ENCODE data around the gene NXNL1. TPM values are rescaled to one million over a fixed set of nuclear protein-coding genes. Genes with fewer than 3 reads are reported as not detected.

NXNL1 gene
- total RNA-seq, 1 experiment from 2014 or later: not detected

DNA sequence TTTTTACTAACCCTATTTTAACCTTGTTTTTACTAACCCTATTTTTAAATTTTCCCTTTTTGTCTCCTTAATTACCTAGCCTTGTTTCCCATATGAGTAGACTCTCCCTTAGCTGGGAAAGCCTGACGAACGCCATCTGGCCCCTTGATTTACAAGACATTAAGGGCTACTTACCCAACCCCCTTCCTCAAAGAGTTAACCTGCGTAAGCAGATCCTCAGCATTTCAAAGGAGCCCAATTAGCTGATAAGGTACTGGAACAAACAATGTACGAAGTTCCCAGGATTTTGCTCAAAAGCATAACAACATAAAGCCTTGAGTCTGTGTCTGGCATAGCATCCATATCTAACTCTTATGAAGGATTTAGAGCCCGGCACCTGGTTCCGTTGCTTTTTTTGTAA, 45.6 kb downstream of the NXNL1 start:
- H3K4me3 Mint-ChIP-seq (ENCODE audit: unreplicated experiment): no peak overlapping the region
- no peaks in the 10 kb centered on the region for H3K27me3 Mint-ChIP-seq (ENCODE audit: insufficient read depth, unreplicated experiment)
- H3K27ac Mint-ChIP-seq (ENCODE audit: low read depth, unreplicated experiment): no peak overlapping the region
- no TSS peak for BruUV-seq (replicated peaks)
- intact Hi-C loops (cut with micrococcal nuclease): no loop called here
- peaks cover 33% of the 10 kb centered on the region for H3K36me3 Mint-ChIP-seq (ENCODE audit: insufficient read depth, unreplicated experiment)
- TF ChIP-seq, protein P1, sequence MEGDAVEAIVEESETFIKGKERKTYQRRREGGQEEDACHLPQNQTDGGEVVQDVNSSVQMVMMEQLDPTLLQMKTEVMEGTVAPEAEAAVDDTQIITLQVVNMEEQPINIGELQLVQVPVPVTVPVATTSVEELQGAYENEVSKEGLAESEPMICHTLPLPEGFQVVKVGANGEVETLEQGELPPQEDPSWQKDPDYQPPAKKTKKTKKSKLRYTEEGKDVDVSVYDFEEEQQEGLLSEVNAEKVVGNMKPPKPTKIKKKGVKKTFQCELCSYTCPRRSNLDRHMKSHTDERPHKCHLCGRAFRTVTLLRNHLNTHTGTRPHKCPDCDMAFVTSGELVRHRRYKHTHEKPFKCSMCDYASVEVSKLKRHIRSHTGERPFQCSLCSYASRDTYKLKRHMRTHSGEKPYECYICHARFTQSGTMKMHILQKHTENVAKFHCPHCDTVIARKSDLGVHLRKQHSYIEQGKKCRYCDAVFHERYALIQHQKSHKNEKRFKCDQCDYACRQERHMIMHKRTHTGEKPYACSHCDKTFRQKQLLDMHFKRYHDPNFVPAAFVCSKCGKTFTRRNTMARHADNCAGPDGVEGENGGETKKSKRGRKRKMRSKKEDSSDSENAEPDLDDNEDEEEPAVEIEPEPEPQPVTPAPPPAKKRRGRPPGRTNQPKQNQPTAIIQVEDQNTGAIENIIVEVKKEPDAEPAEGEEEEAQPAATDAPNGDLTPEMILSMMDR (IDR thresholded peaks at IDR 0.05; ENCODE audit: unreplicated experiment): no peak
- ChIA-PET CTCF (interaction anchor here (1.2 kb wide), 1 partner anchor 66 kb away, joined by 4 read pairs; no protein-coding TSS in a partner anchor), POLR2A (interaction anchor here (1.2 kb wide), 1 partner anchor 444 kb away, joined by 3 read pairs; no protein-coding TSS in a partner anchor)
- no peak for DNase-seq (ENCODE audit: unreplicated experiment)
- peaks cover 10% of the 10 kb centered on the region for H3K4me1 Mint-ChIP-seq (ENCODE audit: insufficient read depth, unreplicated experiment)
- no peaks in the 10 kb centered on the region for H3K9me3 Mint-ChIP-seq (ENCODE audit: unreplicated experiment)

DNA sequence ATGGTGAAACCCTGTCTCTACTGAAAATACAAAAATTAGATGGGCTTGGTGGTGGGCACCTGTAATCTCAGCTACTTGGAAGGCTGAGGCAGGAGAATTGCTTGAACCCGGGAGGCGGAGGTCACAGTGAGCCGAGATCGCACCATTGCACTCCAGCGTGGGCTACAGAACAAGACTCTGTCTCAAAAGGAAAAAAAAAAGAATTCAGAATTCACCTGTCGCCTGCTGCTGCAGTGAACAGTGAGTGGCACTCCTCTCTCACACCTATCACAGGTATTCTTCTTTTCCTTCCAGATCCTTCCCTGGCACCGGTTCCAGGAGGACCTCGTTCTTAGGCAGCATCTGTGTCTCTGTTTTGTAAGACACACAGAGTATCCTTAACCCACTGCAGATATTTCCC, 46.6 kb downstream of the NXNL1 start:
- ChIA-PET CTCF (no interaction called here), POLR2A (no interaction called here)
- intact Hi-C loops (cut with micrococcal nuclease): no loop called here
- TF ChIP-seq, protein P1 (IDR thresholded peaks at IDR 0.05; ENCODE audit: unreplicated experiment): no peak
- peaks cover 5% of the 10 kb centered on the region for H3K4me1 Mint-ChIP-seq (ENCODE audit: insufficient read depth, unreplicated experiment)
- no peak for DNase-seq (ENCODE audit: unreplicated experiment)
- peaks cover 33% of the 10 kb centered on the region for H3K36me3 Mint-ChIP-seq (ENCODE audit: insufficient read depth, unreplicated experiment)
- no peaks in the 10 kb centered on the region for H3K27me3 Mint-ChIP-seq (ENCODE audit: insufficient read depth, unreplicated experiment)
- H3K9me3 Mint-ChIP-seq (ENCODE audit: unreplicated experiment): no peaks in the 10 kb centered on the region
- BruUV-seq (replicated peaks): no TSS peak
- H3K4me3 Mint-ChIP-seq (ENCODE audit: unreplicated experiment): no peak overlapping the region
- no peak overlapping the region for H3K27ac Mint-ChIP-seq (ENCODE audit: low read depth, unreplicated experiment)

DNA sequence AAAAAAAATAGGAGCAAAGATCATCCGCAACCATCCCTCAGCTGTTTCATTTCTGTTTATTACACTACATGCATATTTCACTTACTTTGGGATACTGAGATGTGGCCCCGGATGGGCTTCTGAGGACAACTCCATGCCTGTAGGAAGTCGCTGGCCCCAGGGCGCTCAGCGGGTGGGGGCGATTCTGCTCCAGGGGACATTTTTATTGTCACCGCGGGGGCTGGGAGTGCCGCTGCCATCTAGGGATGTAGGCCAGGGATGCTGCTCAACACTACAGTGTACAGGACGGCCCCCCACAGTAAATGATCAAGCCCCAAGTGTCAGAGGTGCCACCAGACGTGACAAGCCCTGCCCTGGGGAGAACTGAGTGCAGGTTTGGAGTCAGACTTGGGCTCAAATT, 48.9 kb downstream of the NXNL1 start:
- POLR2A ChIA-PET: no interaction called here

DNA sequence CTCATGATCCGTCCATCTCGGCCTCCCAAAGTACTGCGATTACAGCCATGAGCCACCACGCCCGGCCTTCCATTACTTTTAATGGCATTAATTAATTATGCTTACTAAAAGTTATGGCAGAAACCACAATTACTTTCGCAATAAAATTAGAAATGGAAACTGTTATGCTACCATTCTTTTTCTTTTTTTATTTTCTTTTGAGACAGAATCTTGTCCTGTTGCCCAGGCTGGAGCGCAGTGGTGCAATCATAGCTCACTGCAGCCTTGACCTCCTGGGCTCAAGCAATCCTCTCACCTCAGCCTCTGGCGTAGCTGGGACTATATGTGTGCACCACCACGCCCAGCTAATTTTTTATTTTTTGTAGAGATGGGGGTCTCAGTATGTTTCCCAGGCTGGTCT, 50.7 kb downstream of the NXNL1 start:
- Mint-ChIP-seq H3K4me1 (ENCODE audit: insufficient read depth, unreplicated experiment) (peaks cover 9% of the 10 kb centered on the region), H3K36me3 (ENCODE audit: insufficient read depth, unreplicated experiment) (peaks cover 22% of the 10 kb centered on the region), H3K9me3 (ENCODE audit: unreplicated experiment) (no peaks in the 10 kb centered on the region), H3K27ac (ENCODE audit: low read depth, unreplicated experiment) (no peak overlapping the region), H3K27me3 (ENCODE audit: insufficient read depth, unreplicated experiment) (no peaks in the 10 kb centered on the region), H3K4me3 (ENCODE audit: unreplicated experiment) (no peak overlapping the region)
- ChIA-PET CTCF (interaction anchor here (0.5 to 0.9 kb wide), 2 partner anchors 16 to 128 kb away, joined by 3 read pairs; partner anchors contain the start of gene CCDC194), POLR2A (interaction anchor here (1.1 kb wide), 1 partner anchor 10 kb away, joined by 3 read pairs; the partner anchor contains the start of gene MVB12A)
- no TSS peak for BruUV-seq (replicated peaks)
- no peak for DNase-seq (ENCODE audit: unreplicated experiment)
- TF ChIP-seq, protein P1 (IDR thresholded peaks at IDR 0.05; ENCODE audit: unreplicated experiment): no peak
- intact Hi-C loops (cut with micrococcal nuclease): no loop called here

More for the DNA sequence above, 48.9 kb downstream of the NXNL1 start:
- Mint-ChIP-seq H3K36me3 (ENCODE audit: insufficient read depth, unreplicated experiment) (peaks cover 33% of the 10 kb centered on the region), H3K27ac (ENCODE audit: low read depth, unreplicated experiment) (no peak overlapping the region), H3K27me3 (ENCODE audit: insufficient read depth, unreplicated experiment) (no peaks in the 10 kb centered on the region), H3K4me3 (ENCODE audit: unreplicated experiment) (no peak overlapping the region), H3K9me3 (ENCODE audit: unreplicated experiment) (no peaks in the 10 kb centered on the region), H3K4me1 (ENCODE audit: insufficient read depth, unreplicated experiment) (peaks cover 8% of the 10 kb centered on the region)
- intact Hi-C loops (cut with micrococcal nuclease): no loop called here
- CTCF ChIA-PET: interaction anchor here (0.8 to 1.4 kb wide), 2 partner anchors 21 to 66 kb away, joined by 4 to 6 read pairs; no protein-coding TSS in a partner anchor
- TF ChIP-seq, protein P1 (IDR thresholded peaks at IDR 0.05; ENCODE audit: unreplicated experiment): no peak
- BruUV-seq (replicated peaks): no TSS peak
- DNase-seq (ENCODE audit: unreplicated experiment): no peak
